T-cell (primary cell): ENCODE results near the gene PRR13. TPM values are rescaled to one million over a fixed set of nuclear protein-coding genes. Genes with fewer than 3 reads are reported as not detected.
"Not testable (repeated sequence)": the region's sequence is repeated elsewhere in the genome, so short reads cannot be mapped to it uniquely, and the experiment has no call there.

ENCODE experiments used
- ATAC-seq, 4 experiments: fragments of 200-7000 bp in 3 of 4; fragments of 150-1000 bp in 1 of 4; cut with Tn5 transposase; replicated peaks in 1 of 4; 1 replicate in 3 of 4; 2 replicates in 1 of 4; pipeline ENCODE4 v1.10.0; 2021; ENCODE audit warnings: moderate library complexity in 3 of 4, mild to moderate bottlenecking in 2 of 4, moderate number of reproducible peaks in 1 of 4
- CTCF ChIA-PET, 2 donors: fragments of 300-600 bp; sonication (Branson Sonifier 250); formaldehyde crosslinking; loops; one replicate each; lab custom pipeline; 2022; ENCODE audit warnings: antibody characterized with exemption in 2 of 2; lab: Charles Lee
- POLR2A ChIA-PET, 2 donors: fragments of 300-600 bp; sonication (Branson Sonifier 250); formaldehyde crosslinking; loops; one replicate each; lab custom pipeline; 2022; ENCODE audit warnings: antibody characterized with exemption in 2 of 2; lab: Charles Lee
- DNase-seq, 35 experiments: peaks; one replicate each; pipeline versions ENCODE4 v3.0.0 to v3.0.0-alpha.2; 2013 to 2023
- H3K27ac ChIP-seq: one replicate; pipeline ENCODE4 v1.5.1; 2013; ENCODE audit warnings: low read length
- H3K27me3 ChIP-seq, 2 experiments: replicated peaks in 1 of 2; 1 replicate in 1 of 2; 2 replicates in 1 of 2; pipeline versions ENCODE4 v1.6.1 to v1.7.0; 2013; ENCODE audit warnings: low read length in 1 of 2, mixed read lengths in 1 of 2; ENCODE audit not compliant: control insufficient read depth in 2 of 2, insufficient read depth in 2 of 2; ENCODE audit errors: extremely low read depth in 1 of 2
- H3K36me3 ChIP-seq, 2 donors: 1 replicate in 1 of 2; 2 replicates in 1 of 2; pipeline versions ENCODE4 v1.6.1 to v1.7.0; 2013; ENCODE audit warnings: low read length in 1 of 2; ENCODE audit not compliant: control insufficient read depth in 2 of 2, insufficient read depth in 1 of 2; ENCODE audit errors: extremely low read depth in 1 of 2
- H3K4me1 ChIP-seq, 2 experiments: 1 replicate in 1 of 2; 2 replicates in 1 of 2; pipeline versions ENCODE4 v1.6.1 to v1.7.0; 2013; ENCODE audit warnings: low read length in 2 of 2, mixed read lengths in 1 of 2; ENCODE audit not compliant: insufficient read depth in 2 of 2, control insufficient read depth in 1 of 2; ENCODE audit errors: extremely low read depth in 1 of 2
- H3K4me3 ChIP-seq, 2 donors: 1 replicate in 1 of 2; 2 replicates in 1 of 2; pipeline versions ENCODE4 v1.5.1 to v1.7.0; 2013; ENCODE audit warnings: mild to moderate bottlenecking in 2 of 2, low read length in 1 of 2, moderate library complexity in 1 of 2; ENCODE audit not compliant: control insufficient read depth in 1 of 2; ENCODE audit errors: extremely low read depth in 1 of 2
- H3K9me3 ChIP-seq: 2 replicates; pipeline ENCODE4 v1.7.0; 2013
- H3K27ac Mint-ChIP-seq, 2 donors: one replicate each; pipeline ENCODE4 v1.8.0; 2020 to 2021; ENCODE audit warnings: mild to moderate bottlenecking in 2 of 2, mixed read lengths in 2 of 2
- H3K27me3 Mint-ChIP-seq, 2 donors: one replicate each; pipeline ENCODE4 v1.8.0; 2021 to 2022; ENCODE audit warnings: mixed read lengths in 2 of 2
- H3K36me3 Mint-ChIP-seq: one replicate; pipeline ENCODE4 v1.8.0; 2021; ENCODE audit warnings: mixed read lengths
- H3K4me1 Mint-ChIP-seq, 3 donors: one replicate each; pipeline ENCODE4 v1.8.0; 2020 to 2022; ENCODE audit warnings: mixed read lengths in 3 of 3, mild to moderate bottlenecking in 1 of 3
- H3K4me3 Mint-ChIP-seq, 3 donors: one replicate each; pipeline ENCODE4 v1.8.0; 2020 to 2022; ENCODE audit warnings: mild to moderate bottlenecking in 3 of 3, mixed read lengths in 3 of 3, moderate library complexity in 3 of 3
- H3K9me3 Mint-ChIP-seq, 3 donors: one replicate each; pipeline ENCODE4 v1.8.0; 2020 to 2022; ENCODE audit warnings: mixed read lengths in 3 of 3
- WGBS: methylation state at CpG from one replicate; pipeline ENCODE4 v1.1.5; 2013; ENCODE audit warnings: missing lambda C conversion rate; ENCODE audit not compliant: insufficient coverage; 5-methylcytosine and 5-hydroxymethylcytosine counted together
- total RNA-seq, 35 experiments: library from RNA in 6 of 35; stranded (reverse) in 6 of 35; fragments of 120-200 nt in 1 of 35; gene quantifications; one replicate each; pipeline versions ENCODE4 v1.2.1 to v1.2.4 and lab custom pipeline; 2013 to 2026

The PRR13 gene
- total RNA-seq, 5 donors from 2014 or later (not counting 1 experiment from before 2014, with no cell fraction given): 175 to 215 (median 187) TPM

DNA sequence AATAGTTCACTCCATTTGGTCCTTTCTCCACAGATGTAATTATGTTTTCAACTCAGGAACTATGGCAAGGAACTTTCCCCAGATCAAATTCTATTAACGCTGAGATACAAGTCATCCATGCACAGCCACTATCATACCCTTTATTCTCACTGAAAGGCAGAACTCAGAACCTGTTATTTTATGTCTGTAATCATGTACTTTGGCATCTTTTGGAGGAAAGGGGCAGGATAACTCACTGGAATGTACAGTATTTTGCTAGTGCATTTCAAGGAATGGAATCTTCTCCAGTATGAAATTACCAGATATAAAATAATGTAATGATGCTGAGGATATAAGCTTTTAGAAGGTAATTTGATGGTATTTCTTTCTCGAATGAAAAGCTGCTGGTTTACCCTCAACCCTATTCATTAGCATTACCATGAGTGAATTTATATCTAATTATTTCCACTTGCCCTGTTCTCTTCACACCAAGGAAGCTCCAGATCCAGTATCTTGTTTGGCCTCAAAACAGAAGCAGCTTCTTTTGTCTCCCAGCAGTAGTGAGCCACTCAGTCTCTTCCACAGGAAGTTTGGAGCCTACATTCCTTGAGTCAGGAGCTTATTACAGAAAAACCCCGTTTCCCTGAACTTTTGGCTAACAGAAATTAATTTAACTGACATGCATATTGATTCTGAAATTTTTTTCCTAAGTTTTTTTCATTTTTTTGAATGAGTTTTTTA is 27.9 kb upstream of the PRR13 start:
- WGBS: no CpG with 5 or more reads among the region's 3 CpGs
- H3K4me3 ChIP-seq: no peak overlapping the region
- Mint-ChIP-seq H3K36me3 (peaks cover 32% of the 10 kb centered on the region), H3K27me3 (no peaks in the 10 kb centered on the region), H3K9me3 (no peaks in the 10 kb centered on the region), H3K27ac (peak overlapping the region; percentile 61 to 78), H3K4me3 (no peak overlapping the region), H3K4me1 (peaks cover 41 to 48% (median 43%) of the 10 kb centered on the region in 3 donors)
- no peak for DNase-seq
- ChIA-PET CTCF (interaction anchor here in 1 of 2 donors (0.6 to 2.3 kb wide), 3 partner anchors 61 to 175 kb away, joined by 3 to 10 read pairs (median 7); partner anchors contain the start of gene TARBP2), POLR2A (interaction anchor here (0.6 to 0.7 kb wide), 2 partner anchors 66 to 68 kb away, joined by 4 read pairs; no protein-coding TSS in a partner anchor)
- no peak overlapping the region for H3K27ac ChIP-seq
- ATAC-seq: no peak
- no peaks in the 10 kb centered on the region for H3K27me3 ChIP-seq
- H3K36me3 ChIP-seq: peaks cover 21 to 51% of the 10 kb centered on the region in 2 donors
- H3K4me1 ChIP-seq: peaks cover 2 to 5% of the 10 kb centered on the region in 2 experiments
- no peaks in the 10 kb centered on the region for H3K9me3 ChIP-seq

DNA sequence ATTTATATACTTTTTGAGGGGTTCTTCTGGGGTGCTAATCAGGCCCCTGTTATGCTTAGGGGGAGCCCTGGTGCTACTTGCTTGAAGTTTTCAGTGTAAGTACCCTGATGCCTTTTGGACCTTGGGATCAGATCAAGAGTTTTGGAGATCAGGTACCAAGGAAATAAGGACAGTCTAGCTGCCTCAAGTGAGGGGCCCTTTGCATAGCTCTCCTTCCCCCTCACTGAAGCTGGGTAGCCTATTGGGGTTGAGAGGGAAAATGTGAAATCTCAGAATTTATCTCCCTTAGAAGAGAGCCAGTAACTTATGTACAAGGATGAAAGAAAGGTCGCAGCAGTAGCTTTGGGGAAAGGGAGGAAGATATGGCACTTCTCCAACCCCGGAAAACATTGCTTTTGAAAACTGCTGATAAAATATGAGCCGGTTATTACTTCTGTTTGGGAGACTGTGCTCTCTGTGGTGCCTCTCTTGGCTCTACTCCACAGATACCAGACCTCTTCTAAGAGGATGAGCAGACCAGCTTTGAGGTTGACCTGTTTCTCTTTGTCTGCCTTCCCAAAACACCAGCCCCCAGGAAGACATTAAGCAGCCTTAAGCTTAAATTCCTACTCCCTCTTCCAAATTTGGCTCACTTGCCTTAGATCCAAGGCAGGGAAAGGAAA is 26.6 kb upstream of the PRR13 start:
- Histone ChIP-seq H3K36me3 (peaks cover 14 to 39% of the 10 kb centered on the region in 2 donors), H3K4me1 (peaks cover 2 to 5% of the 10 kb centered on the region in 2 experiments), H3K27ac (no peak overlapping the region), H3K9me3 (no peaks in the 10 kb centered on the region), H3K4me3 (no peak overlapping the region), H3K27me3 (no peaks in the 10 kb centered on the region)
- WGBS: 80% methylated on average over 2 of the region's 3 CpGs
- ChIA-PET CTCF (interaction anchor here (0.5 to 2.3 kb wide), 5 partner anchors 25 to 278 kb away, joined by 3 to 7 read pairs (median 3); partner anchors contain the start of gene TARBP2 (in 1 of the 2)), POLR2A (interaction anchor here in 1 of 2 donors (0.5 to 0.6 kb wide), 2 partner anchors 88 to 94 kb away, joined by 3 to 4 read pairs; no protein-coding TSS in a partner anchor)
- Mint-ChIP-seq H3K4me1 (peaks cover 43 to 58% (median 46%) of the 10 kb centered on the region in 3 donors), H3K4me3 (no peak overlapping the region), H3K9me3 (no peaks in the 10 kb centered on the region), H3K27ac (peak overlapping the region; percentile 52 to 68), H3K36me3 (peaks cover 25% of the 10 kb centered on the region), H3K27me3 (no peaks in the 10 kb centered on the region)
- DNase-seq (no peak), ATAC-seq (no peak)

DNA sequence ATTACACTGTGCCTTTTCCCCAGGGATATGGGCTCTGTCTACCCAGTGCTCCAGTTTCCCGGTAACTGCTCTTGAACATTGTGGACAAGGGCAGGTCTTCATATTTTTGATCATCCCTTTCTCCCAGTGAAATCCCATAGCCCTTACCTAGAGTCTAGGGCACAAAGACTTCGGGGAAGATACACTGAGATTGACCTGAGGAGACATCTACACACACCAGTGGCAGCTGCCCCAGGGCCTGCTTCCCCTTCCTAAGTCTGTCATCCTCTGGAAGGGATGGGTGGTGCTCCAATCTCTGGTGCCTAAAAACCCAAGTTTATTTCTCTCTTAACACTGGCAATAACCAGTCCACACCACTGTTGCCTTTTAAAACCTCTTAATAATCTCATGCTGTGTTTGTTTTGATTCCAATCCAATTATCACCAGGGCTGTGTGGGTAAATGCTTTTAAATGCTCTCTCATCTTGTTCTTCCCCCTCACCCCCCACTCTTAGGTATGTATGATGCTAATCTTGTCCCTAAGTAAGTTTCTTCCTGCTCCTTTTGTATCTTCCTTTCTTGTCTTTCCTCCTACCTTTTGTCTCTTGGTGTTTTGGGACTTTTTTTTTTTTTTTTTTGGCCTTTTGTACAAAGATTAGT is 25.7 kb upstream of the PRR13 start:
- H3K27me3 Mint-ChIP-seq, DNase-seq, H3K9me3 Mint-ChIP-seq, H3K27ac ChIP-seq, H3K27me3 ChIP-seq, ATAC-seq, H3K9me3 ChIP-seq, H3K4me3 Mint-ChIP-seq, H3K4me1 ChIP-seq, H3K4me3 ChIP-seq: not testable (repeated sequence)
- H3K27ac Mint-ChIP-seq: peak overlapping the region; percentile 52 to 68
- peaks cover 42 to 59% (median 44%) of the 10 kb centered on the region in 3 donors for H3K4me1 Mint-ChIP-seq
- POLR2A ChIA-PET: interaction anchor here in 1 of 2 donors (0.6 kb wide), 1 partner anchor 94 kb away, joined by 4 read pairs; no protein-coding TSS in a partner anchor
- H3K36me3 ChIP-seq: peaks cover 12 to 31% of the 10 kb centered on the region in 2 donors
- 100% methylated on average over 2 of the region's 2 CpGs for WGBS
- peaks cover 18% of the 10 kb centered on the region for H3K36me3 Mint-ChIP-seq
- CTCF ChIA-PET: interaction anchor here in 1 of 2 donors (0.5 kb wide), 1 partner anchor 279 kb away, joined by 3 read pairs; no protein-coding TSS in a partner anchor

DNA sequence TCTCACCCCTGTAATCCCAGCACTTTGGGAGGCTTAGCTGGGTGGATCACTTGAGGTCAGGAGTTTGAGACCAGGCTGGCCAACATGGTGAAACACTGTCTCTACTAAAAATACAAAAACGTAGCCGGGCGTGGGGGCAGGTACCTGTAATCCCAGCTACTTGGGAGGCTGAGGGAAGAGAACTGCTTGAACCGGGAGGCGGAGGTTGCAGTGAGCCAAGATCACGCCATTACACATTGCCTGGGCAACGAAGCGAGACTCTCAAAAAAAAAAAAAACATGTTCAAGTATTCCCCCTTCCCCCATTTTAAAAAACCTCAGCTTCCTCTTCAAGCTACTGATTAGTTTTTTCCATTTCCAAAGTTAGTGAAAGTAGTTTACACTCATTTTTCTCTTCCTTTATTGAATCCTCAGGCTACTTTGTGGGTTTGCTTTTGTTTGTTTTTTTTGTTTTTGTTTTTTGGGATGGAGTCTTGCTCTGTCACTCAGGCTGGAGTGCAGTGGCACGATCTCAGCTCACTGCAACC is 24.2 kb upstream of the PRR13 start:
- peak overlapping the region in 1 of 2 donors; percentile 67 for H3K27ac Mint-ChIP-seq
- not testable (repeated sequence) for H3K27me3 Mint-ChIP-seq, H3K9me3 Mint-ChIP-seq, ATAC-seq, H3K4me3 Mint-ChIP-seq, H3K27me3 ChIP-seq, H3K36me3 Mint-ChIP-seq, H3K9me3 ChIP-seq, H3K27ac ChIP-seq, H3K4me3 ChIP-seq
- peak in 1 of 35 experiments; percentile 28 for DNase-seq
- WGBS: no CpG with 5 or more reads among the region's 9 CpGs
- POLR2A ChIA-PET: interaction anchor here (0.6 to 0.8 kb wide), 2 partner anchors 22 to 30 kb away, joined by 3 to 5 read pairs; no protein-coding TSS in a partner anchor
- H3K36me3 ChIP-seq: peaks cover under 1 to 18% of the 10 kb centered on the region in 2 donors
- CTCF ChIA-PET: interaction anchor here (0.8 to 2.1 kb wide), 4 partner anchors 64 to 96 kb away, joined by 3 to 9 read pairs (median 7); partner anchors contain the start of gene AAAS (in 1 of the 2)
- H3K4me1 ChIP-seq: peaks cover 2 to 11% of the 10 kb centered on the region in 2 experiments
- H3K4me1 Mint-ChIP-seq: peaks cover 39 to 53% (median 40%) of the 10 kb centered on the region in 3 donors

- H3K27ac Mint-ChIP-seq: no peak overlapping the region
- Histone ChIP-seq H3K4me3 (no peak overlapping the region), H3K27me3 (no peaks in the 10 kb centered on the region), H3K36me3 (peaks cover 0 to 14% of the 10 kb centered on the region in 2 donors), H3K9me3 (no peaks in the 10 kb centered on the region), H3K4me1 (peaks cover 0 to 11% of the 10 kb centered on the region in 2 experiments), H3K27ac (no peak overlapping the region)
- H3K36me3 Mint-ChIP-seq: peaks cover 3% of the 10 kb centered on the region
- 96% methylated on average over 3 of the region's 3 CpGs for WGBS
- H3K27me3 Mint-ChIP-seq: no peaks in the 10 kb centered on the region
- H3K4me1 Mint-ChIP-seq: peaks cover 32 to 45% (median 32%) of the 10 kb centered on the region in 3 donors
- DNase-seq (no peak), ATAC-seq (no peak)
- H3K4me3 Mint-ChIP-seq: no peak overlapping the region
- ChIA-PET POLR2A (interaction anchor here in 1 of 2 donors (0.7 to 0.8 kb wide), 2 partner anchors 95 to 110 kb away, joined by 4 to 7 read pairs; no protein-coding TSS in a partner anchor), CTCF (interaction anchor here (0.6 to 2.1 kb wide), 7 partner anchors 65 to 316 kb away, joined by 3 to 9 read pairs (median 3); no protein-coding TSS in a partner anchor)
- no peaks in the 10 kb centered on the region for H3K9me3 Mint-ChIP-seq
Observed at GRCh38 chr12:53418221-53418620, 23.3 kb upstream of the PRR13 start.
